Kasumi-1 (cell line): ENCODE data around the gene NOX4.
"Not testable (repeated sequence)": the region's sequence is repeated elsewhere in the genome, so short reads cannot be mapped to it uniquely, and the experiment has no call there.

Experiments
- DNase-seq, 2 experiments: peaks; one replicate each; lab custom pipeline; 2025; lab: John Stamatoyannopoulos, UW

Gene NOX4

GRCh38 chr11:89458716-89459115, 32.5 kb downstream of the NOX4 start:
- no peak for DNase-seq

DNA sequence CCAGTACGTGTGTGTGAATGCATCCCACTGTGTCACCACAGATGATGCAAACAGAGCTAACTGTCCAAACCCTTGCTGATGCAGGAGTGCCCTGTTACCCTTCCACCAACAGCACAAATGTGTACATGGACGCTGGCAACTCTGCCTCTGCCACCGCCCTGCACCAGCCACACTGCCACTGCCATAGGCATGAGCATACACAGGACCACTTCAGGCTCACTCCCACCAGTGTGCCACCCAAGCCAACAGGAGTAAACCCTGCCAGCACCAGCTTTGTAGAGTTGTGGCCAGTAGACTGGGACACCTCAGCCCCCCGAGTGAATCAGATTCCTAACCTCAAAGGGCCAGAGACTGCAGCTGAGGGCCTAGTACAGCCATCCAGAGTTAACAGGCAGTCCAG, 34.0 kb downstream of the NOX4 start:
- no peak for DNase-seq

DNA sequence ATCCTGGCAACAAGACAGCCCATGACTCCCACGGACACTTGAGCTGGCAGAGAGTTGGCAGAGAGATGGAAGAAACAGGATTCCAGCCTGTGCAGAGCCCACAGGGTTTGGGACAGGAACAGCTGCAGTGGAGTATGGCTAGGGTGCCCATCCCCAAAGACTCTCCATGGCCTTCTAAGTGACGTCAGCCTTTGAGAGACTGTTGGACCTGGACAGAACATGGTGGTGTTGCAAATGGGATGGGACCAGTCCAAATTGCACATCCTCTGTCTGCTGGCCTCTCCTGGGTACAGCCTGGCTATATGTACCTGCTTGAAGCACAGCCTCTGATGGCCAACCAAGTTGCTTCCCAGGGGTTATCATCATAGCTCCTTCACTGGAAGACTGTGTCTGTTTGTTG, 34.5 kb downstream of the NOX4 start:
- no peak for DNase-seq

DNA sequence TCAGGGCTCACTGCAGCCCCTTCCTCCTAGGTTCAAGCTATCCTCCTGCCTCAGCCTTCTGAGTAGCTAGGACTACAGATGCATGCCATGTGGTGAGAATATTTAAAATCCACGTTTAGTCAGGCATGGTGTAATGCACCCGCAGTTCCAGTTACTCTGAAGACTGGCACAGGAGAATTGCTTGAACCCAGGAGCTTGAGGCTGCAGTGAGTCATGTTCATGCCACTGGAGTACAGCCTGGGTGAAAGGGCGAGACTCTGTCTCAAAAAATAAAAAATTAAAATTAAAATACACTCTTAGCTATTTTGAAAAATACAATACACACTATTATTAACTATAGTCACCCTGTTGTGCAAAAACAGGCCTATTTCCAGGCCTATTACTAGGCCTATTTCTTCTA, 38.4 kb downstream of the NOX4 start:
- DNase-seq, result no peak

DNA sequence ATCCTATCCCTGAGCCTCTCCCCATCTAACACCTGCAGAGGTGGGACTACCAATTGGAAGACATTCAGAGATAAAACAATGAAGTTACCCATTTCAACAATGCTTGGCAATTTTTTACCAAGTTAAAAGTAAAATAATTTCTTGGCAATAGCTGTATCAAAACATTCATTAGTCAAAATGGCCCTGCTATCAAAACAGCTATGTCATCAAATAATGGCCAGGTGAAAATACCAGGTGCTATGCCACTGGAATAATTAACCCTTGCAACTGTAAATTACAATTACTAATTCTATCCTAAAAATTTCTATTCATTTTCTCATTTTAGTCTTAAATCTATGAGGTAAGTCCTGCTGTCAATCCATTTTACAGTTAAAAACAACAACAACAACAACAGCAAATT, 43.3 kb downstream of the NOX4 start:
- DNase-seq, result no peak

DNA sequence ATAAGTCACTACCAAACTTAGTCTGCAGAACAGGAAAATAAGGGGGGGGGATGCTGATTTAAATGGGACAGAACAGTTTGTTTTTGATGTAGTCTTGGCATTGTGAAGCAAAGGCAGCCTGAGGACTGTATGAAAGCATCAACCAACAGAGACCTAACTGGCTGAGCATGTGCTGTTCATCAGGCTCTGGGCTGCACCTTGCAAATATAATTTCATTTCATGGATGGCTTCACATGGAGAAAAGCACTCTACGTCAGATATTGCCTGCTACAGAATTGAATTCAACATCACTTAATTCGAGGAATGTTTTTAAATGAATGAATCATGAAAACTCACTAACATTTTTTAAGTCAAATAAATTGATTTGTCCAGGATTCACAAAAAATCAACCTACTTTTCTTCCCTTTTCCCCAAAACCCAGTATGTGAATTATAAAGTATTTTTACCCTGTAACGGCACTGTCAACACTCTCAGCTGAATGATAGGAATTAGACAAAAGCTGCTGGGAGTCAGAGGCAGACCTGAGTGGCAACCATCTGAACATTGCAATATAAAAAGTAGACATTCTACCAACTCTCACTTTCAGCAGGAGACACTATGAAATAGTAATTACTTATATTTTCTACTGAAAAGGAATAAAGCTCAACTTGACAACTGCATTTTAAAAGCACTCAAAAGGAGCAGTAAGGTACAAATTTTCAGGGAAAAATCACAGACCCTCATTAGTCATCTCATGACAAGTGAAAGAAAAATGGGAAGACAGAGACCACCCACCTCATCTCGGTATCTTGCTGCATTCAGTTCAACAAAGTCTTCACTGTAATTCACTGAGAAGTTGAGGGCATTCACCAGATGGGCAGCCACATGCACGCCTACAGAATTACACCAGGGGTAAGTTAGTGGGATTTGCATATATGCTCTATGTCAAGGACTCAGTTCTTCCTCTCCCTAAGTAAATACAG, 47.5 kb downstream of the NOX4 start:
- DNase-seq, result no peak

DNA sequence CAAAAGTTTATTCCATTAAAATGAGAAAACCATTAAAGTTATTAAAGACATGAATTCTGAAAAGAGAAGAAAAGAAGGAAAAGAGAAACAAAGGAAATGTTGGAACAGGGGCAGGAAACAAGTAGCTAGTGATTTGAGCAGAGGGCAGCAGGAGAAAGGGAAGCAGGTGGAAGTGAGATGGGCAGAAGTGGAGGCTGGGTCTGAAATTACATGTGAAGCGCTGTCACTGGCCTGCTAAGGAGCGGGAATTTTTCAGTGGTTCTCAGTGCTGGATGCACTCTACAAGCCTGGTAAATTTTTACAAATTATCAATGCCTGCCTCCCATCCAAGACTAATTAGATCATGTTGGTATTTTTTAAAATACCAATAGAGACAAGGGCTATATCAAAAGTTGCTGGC, 48.4 kb downstream of the NOX4 start:
- no peak for DNase-seq

DNA sequence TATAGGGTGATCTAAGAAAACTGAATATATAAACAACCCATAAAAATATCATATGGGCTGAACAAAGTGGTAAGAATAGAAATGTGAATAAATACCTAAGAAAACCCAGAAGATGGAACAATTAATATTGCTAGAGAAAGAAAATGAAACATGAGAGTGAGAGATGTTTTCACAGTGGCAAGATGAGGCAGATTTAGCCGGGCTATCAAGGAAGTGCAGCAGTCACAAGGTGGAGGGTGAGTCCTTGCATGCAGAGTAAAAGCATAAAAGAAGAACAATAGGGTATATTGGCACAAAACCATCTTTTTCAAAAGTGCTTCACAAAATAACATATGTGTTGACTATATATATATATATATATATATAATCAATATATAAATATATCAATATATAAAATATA, 49.6 kb downstream of the NOX4 start:
- no peak for DNase-seq

DNA sequence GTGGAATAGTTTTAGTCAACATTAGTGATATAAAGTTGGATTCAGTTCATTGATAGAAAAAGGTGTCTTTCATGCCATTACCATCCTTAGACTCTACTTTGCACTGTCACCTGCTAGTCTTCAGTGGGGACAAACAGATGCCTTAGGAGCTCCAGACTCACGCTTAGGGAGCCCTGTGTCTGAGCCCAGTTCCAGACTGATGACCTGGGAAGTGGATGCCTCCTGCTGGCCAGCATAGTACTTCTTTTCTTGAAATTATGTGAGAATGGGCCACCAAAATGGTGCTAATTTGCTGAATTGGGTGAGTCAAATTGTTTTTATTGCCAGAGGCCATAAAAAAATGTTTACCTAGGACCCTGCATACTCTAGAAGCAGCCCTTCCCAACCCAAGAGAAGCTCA, 53.9 kb downstream of the NOX4 start:
- no peak for DNase-seq

- no peak for DNase-seq
Measured at GRCh38 chr11:89436071-89436470, 55.1 kb downstream of the NOX4 start.

DNA sequence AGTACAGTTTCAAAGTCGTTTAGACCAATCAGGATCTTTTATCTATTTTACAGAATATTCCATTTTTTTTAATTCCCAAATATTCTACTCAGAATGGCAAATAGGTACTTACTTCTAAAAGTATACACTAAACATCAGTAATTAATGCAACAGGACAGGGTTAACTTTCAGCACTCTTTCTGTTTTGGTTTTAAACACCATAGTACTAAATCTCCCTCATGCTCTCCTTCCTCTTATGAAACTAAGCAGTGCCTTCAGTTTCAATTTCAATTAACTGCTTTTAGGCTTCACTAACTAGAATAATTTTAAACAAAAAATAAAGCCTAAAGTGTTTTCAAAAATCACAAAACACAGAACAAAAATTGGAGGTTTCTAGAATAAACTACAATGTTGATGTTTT, 57.9 kb downstream of the NOX4 start:
- no peak for DNase-seq

- DNase-seq, result not testable (repeated sequence)
Measured at GRCh38 chr11:89432182-89432581, 59.0 kb downstream of the NOX4 start.

DNA sequence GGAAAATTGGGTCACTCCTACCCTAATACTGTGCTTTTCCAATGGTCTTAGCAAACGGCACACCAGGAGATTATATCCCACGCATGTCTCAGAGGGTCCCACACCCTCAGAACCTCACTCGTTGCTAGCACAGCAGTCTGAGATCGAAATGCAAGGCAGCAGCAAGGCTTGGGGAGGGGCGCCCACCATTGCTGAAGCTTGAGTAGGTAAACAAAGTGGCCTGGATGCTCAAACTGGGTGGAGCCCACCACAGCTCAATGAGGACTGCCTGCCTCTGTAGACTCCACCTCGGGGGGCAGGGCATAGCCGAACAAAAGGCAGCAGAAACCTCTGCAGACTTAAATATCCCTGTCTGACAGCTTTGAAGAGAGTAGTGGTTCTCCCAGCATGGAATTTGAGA, 64.7 kb downstream of the NOX4 start:
- not testable (repeated sequence) for DNase-seq

DNA sequence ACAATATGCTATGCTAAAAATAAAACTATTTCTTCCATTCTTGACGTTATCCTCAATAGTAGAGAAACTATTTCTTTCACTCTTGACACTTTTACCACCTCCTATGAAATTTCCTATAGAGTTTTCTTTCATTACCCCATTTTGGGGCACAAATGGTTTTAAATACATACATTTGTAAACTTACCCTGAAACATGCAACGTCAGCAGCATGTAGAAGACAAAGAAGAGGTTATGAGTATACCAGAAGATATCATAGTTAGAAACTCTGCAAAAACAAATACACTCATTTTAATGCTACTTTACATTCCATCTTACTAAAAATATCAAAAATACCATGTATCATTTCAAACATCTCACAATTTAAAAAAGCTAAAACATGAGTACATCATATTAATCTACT, 69.5 kb downstream of the NOX4 start:
- no peak for DNase-seq

DNA sequence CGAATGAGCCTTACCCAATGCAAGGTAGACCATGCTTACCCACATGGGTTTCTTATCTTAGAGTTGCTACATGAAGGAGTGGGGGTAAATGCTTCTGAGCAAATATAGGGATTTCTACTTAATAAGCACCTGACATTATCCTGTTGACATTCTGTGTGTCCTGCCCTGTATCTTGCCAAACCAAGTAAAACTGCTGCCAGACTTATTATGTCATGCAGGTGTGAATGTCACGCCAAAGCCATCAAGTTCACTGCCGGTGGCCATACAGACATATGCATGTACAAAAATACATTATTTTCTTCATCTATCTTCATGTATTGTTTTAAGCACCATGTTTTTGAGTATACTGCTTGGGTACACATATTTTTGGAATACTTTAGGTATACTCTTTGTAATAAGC, 70.2 kb downstream of the NOX4 start:
- DNase-seq, result no peak

DNA sequence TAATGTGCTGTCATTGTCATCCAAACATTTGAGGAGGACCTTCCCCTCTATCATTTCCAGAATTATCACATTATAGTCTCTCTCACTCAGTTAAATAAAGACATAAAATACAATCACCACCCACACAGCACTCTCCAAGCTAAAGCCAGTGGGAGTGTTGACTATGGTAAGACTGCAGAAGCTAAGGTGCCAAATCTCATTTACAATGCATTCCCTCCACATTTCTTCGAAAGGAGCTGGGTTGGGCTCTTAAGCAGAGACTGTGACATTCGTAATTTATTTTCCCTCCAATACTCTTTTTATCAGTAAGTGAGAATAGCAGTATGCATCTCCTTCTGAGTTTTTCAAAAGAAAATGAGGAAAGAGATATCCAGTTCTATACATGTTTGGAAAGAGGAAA, 74.2 kb downstream of the NOX4 start:
- DNase-seq, result no peak

GRCh38 chr11:89411112-89411511, 80.1 kb downstream of the NOX4 start:
- not testable (repeated sequence) for DNase-seq

DNA sequence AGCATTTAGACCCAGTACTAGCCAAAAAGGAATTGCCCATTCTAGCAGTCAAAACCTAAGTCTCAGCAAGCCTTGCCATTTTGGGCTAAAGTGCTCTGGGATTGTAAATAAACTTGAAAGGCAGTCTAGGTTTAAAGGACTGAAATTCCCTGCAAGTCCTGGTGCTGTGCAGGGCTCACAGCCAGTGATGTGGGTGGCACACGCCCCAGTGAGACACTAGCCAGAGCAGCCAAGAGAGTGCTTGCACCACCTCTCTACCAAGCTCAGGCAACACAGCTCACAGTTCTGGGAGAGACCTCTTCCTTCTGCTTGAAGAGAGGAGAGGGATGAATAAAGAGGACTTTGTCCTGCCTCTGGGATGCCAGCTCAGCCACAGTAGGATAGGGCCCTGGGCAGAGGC, 80.5 kb downstream of the NOX4 start:
- DNase-seq, result not testable (repeated sequence)

GRCh38 chr11:89408441-89408840, 82.7 kb downstream of the NOX4 start:
- not testable (repeated sequence) for DNase-seq

DNA sequence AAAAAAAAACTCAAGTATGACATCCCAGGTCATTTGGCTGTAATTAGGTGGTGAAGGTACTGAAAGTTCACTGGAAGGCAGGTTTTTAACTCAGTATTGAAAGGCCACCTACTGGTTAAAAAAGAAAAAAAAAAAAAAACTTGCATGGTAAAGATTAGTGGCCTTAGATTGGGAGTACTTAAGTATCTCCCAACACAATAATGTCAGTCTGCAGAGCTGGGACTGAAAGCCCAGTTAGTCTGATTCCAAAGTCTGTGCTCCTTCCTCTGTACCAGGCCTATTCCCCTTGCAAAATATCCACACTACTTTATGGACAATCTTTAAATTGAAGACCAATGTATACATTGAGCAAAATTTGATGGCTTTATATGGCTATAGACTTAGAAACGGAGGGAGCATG, 85.5 kb downstream of the NOX4 start:
- DNase-seq, result peak in 1 of 2 experiments; percentile 2

GRCh38 chr11:89391654-89392053, 99.5 kb downstream of the NOX4 start:
- DNase-seq, result not testable (repeated sequence)

DNA sequence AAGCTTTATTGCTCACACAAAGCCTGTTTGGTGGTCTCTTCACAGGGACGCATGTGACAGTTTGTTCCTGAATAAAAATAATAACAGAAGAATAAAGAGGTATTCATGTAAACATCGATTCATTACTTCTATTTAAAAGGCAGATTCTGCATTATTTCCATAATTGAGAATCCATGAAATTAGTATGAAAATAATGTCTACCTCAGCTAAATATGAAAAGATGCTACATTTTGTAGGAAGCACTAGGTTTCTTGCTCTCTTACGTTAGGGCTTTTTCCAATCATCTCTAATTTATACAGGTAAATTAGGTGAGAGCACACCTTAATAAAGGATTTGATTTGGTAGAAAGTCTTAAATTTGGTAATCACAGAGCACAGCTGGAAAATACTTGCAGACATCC, 103.7 kb downstream of the NOX4 start:
- DNase-seq, result not testable (repeated sequence)

DNA sequence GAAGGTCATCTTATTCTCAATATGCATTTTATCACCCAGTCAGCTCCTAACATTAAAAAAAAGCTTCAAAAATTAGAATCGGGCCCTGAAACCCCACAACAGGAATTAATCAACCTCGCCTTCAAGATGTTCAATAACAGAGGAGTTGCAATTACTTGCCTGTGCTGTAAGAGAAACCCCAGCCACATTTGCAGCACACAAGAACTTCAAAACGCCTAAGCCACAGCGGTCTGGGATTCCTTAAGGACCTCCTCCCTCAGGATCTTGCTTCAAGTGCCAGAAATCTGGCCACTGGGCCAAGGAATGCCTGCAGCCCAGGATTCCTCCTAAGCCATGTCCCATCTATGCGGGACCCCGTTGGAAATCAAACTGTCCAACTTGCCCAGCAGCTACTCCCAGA, 108.2 kb downstream of the NOX4 start:
- DNase-seq, result not testable (repeated sequence)

DNA sequence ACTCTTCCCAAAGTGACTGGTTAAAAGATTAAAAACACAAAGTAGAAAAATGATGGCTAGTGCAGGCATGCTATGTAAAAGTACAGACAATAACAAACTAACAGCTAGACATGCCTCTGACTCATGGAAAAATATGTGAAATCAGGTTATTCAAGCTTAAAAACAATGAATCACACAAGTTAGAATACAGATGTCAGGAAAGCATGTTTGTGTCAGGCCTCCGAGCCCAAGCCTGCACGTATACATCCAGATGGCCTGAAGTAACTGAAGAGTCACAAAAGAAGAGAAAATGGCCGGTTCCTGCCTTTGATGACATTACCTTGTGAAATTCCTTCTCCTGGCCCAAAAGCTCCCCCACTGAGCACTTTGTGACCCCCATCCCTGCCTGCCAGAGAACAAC, 110.1 kb downstream of the NOX4 start:
- DNase-seq, result no peak
